NB4 (cell line): Measurements from ENCODE around the gene FIBCD1.

ENCODE experiments used
- DNase-seq: peaks from one replicate; pipeline ENCODE4 v3.0.0; 2010; ENCODE audit warnings: low read depth
- H3K4me3 ChIP-seq: one replicate; pipeline ENCODE4 v1.5.1; 2011; ENCODE audit warnings: mild to moderate bottlenecking, low read depth, low read length, moderate library complexity
- MYC ChIP-seq: IDR thresholded peaks from 2 replicates; pipeline ENCODE4 v1.6.1; 2011; ENCODE audit warnings: low read depth, low read length
- POLR2A ChIP-seq: IDR thresholded peaks from 2 replicates; pipeline ENCODE4 v1.6.1; 2011; ENCODE audit warnings: mild to moderate bottlenecking; ENCODE audit not compliant: insufficient read length; ENCODE audit errors: extremely low read depth
- TF ChIP-seq, protein P1 (sequence below): IDR thresholded peaks from one replicate; pipeline ENCODE4 v1.5.1; 2012; ENCODE audit warnings: low read depth, low read length
- TF ChIP-seq, protein P2 (sequence below): IDR thresholded peaks from 2 replicates; pipeline ENCODE4 v1.6.1; 2011; ENCODE audit warnings: low read depth, low read length

FIBCD1 gene

DNA sequence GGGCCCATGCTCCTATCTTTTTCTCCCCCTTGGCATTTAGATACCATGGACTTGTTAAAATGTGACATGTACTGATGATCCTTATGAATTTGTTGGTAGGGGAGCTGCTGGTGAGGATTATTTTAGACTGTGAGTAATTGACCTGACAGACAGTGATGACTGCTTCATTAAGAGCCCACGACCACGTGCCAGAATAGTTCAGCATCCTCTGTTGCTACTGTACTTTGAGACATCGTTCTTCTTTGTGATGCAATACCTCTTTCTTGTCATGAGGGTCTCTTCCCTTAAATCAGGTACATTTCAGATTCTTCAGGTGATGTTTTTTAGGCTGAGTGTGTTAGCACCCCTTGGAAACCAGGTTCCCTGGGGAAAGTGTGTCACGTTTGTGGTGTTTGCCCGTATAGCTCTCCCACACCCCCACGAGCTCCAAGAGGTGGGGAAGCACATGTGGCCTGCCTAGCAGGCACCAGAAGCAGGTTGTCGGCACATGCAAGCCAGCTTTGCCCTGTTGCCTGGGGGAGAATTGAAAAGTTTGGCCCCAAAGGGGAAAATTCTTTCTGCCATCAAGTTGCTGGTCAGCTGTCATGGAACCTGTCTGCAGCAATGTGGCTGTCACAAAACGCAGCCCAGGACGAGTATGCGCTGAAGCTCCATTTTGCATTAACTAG is 67.5 kb downstream of the FIBCD1 start:
- no peak for DNase-seq
- TF ChIP-seq, protein P1, sequence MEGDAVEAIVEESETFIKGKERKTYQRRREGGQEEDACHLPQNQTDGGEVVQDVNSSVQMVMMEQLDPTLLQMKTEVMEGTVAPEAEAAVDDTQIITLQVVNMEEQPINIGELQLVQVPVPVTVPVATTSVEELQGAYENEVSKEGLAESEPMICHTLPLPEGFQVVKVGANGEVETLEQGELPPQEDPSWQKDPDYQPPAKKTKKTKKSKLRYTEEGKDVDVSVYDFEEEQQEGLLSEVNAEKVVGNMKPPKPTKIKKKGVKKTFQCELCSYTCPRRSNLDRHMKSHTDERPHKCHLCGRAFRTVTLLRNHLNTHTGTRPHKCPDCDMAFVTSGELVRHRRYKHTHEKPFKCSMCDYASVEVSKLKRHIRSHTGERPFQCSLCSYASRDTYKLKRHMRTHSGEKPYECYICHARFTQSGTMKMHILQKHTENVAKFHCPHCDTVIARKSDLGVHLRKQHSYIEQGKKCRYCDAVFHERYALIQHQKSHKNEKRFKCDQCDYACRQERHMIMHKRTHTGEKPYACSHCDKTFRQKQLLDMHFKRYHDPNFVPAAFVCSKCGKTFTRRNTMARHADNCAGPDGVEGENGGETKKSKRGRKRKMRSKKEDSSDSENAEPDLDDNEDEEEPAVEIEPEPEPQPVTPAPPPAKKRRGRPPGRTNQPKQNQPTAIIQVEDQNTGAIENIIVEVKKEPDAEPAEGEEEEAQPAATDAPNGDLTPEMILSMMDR = no peak
- TF ChIP-seq, protein P2, sequence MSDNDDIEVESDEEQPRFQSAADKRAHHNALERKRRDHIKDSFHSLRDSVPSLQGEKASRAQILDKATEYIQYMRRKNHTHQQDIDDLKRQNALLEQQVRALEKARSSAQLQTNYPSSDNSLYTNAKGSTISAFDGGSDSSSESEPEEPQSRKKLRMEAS = no peak
- no peak for TF ChIP-seq POLR2A
- TF ChIP-seq MYC = no peak

DNA sequence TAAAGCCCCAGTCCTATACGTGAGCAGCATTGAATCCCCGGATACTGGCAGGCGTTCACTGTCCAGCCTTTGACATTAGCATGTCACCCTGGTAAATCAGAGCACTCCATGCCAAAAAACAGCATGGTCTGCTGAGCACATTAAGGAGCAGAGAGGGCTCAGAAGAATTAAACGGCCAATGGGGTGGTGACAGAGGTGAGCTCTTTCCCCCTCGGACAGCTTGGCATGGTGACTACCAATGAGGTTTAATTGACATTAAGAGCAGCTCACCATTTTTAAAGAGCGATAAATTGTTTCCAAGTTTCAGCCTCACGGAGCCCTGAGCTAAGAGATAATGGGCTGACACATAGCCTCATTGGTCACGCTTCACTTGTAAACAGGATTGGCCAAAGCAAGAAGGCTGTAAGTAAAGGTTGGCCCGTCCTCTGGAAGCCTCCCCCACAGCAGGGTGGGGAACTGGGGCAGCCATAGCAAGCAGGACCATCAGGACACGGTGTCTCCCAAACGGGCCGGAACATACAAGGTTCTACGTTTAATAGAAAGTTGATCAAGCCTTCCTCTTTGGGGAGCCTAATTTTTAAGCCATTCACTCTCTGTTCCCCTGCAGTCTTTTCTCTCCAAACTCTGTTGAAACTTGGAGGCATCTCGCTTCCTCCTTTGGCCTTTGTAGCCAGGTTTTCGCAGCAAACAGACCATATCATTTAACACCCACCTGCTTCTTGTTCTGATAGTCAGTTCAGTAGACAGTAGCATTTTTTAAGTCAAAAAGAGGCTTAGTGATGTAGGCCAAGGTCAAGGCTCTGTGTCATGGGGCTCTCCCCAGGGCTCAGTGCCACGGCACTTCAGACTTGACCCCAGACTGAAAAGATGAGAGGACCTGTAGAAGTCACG is 68.3 kb downstream of the FIBCD1 start:
- H3K4me3 ChIP-seq = no peak overlapping the region
- no peak for DNase-seq
- TF ChIP-seq, protein P1 = no peak

More for the DNA sequence above, 67.5 kb downstream of the FIBCD1 start:
- no peak overlapping the region for H3K4me3 ChIP-seq

DNA sequence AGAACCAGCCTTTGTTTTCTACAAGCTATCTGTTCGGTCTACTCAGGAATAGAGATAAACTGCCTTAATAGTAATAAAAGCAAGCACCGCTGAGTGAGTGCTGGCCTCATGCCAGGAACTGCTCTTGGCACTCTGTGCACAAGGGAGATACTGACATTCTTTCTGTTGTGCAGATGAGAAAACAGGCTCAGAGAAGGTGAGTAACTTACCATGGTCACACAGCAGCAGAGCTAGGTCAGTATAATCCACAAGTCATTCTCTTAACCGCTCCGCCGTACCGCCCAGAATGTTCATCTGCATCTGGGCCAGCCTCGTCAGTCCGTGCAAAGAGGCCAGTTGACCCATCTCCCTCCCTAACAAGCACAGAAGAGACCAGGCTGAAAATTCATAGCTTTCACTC is 69.8 kb downstream of the FIBCD1 start:
- H3K4me3 ChIP-seq = no peak overlapping the region
- no peak for DNase-seq
- TF ChIP-seq POLR2A = no peak

DNA sequence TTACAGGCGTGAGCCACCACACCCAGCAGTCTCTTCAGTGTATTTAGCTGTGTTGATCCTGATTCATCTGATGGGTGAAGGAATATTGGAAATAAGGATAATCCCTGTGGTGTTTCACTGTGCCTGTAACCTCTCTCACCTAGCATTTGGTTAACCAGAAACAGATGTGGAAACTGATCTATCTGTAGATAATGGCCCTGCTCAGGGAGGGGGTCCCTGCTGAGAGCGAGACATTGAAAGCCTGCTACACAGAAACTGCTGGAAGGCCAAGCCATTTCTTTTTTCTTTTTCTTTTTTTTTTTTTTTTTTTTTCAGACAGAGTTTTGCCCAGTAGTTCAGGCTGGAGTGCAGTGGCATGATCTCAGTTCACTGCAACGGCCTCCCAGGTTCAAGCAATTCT is 70.8 kb downstream of the FIBCD1 start:
- H3K4me3 ChIP-seq = no peak overlapping the region
- no peak for DNase-seq
- TF ChIP-seq, protein P2 = no peak
- TF ChIP-seq POLR2A = no peak
- TF ChIP-seq MYC = no peak
- TF ChIP-seq, protein P1 = no peak

DNA sequence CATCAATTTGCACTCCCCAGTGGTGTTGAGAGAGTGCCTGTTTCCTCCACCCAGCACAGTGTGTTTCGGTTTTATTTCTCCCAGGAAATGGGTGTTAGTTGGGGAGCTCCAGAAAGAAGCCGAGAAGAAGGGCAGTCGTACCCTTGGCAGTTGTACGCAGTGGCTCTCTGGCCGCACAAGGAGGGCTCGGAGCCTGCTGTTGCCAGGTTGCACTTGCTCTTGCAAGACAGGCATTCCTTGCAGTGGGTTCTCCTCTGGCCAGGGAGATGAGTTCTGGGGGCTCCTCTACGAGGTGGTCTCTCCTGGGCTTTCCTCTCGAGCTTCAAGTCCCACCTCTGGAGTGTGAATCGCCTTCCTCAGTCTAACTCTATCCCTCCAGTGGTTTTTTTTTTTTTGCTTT is 71.5 kb downstream of the FIBCD1 start:
- TF ChIP-seq, protein P1 = no peak
- TF ChIP-seq, protein P2 = no peak
- TF ChIP-seq MYC = no peak
- no peak for TF ChIP-seq POLR2A
- no peak for DNase-seq
- H3K4me3 ChIP-seq = no peak overlapping the region

DNA sequence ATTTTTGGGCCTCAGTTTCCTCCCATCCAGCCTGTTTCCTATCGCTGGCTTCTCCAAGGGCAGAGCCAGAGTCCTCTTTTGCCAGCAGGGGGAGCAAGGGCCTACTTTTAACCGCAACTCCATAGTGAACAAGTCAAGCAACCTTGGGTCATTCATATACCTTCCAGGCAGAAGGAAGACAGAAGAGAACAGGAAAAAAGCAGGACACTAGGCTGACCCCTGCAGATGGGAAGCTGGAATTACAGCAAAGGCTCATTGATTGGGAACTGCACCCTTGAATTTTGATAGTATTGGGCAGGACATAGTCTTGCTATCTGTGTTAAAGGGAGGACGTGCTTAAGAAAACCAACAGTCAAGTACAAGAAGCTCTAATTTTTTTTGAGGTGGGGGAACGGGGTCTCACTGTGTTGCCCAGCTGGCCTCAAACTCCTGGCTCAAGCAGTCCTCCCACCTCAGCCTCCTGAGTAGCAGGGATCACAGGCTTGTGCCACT is 72.5 kb downstream of the FIBCD1 start:
- H3K4me3 ChIP-seq = peak overlapping the region; percentile 44
- TF ChIP-seq MYC (peak; percentile 37; the same call in 1 of the 2 replicates), POLR2A (no peak)
- TF ChIP-seq, protein P2 = no peak
- TF ChIP-seq, protein P1 = peak; percentile 98
- peak; percentile 85 for DNase-seq
